Activated CD8-positive, alpha-beta T cell treated with anti-CD3 and anti-CD28 coated beads for 36 hours (primary cell): ENCODE results near the gene MICU1. TPM values are rescaled to one million over a fixed set of nuclear protein-coding genes. Genes with fewer than 3 reads are reported as not detected.
"Not testable (repeated sequence)": the region's sequence is repeated elsewhere in the genome, so short reads cannot be mapped to it uniquely, and the experiment has no call there.

ENCODE experiments used
- ATAC-seq: fragments of 200-7000 bp; cut with Tn5 transposase; one replicate; pipeline ENCODE4 v1.10.0; 2021; ENCODE audit warnings: mild to moderate bottlenecking, moderate library complexity
- CTCF ChIA-PET: fragments of 350-600 bp; sonication (Branson Sonifier 250); formaldehyde crosslinking; loops from one replicate; lab custom pipeline; 2021; ENCODE audit warnings: antibody characterized with exemption; lab: Charles Lee
- POLR2A ChIA-PET: fragments of 350-600 bp; sonication (Branson Sonifier 250); formaldehyde crosslinking; loops from one replicate; lab custom pipeline; 2021; ENCODE audit warnings: antibody characterized with exemption; lab: Charles Lee
- DNase-seq: peaks from one replicate; pipeline ENCODE4 v3.0.0-alpha.2; 2020
- H3K27ac Mint-ChIP-seq: one replicate; pipeline ENCODE4 v1.8.0; 2021; ENCODE audit warnings: mild to moderate bottlenecking, mixed read lengths
- H3K27me3 Mint-ChIP-seq: one replicate; pipeline ENCODE4 v1.8.0; 2021; ENCODE audit warnings: mixed read lengths
- H3K36me3 Mint-ChIP-seq: one replicate; pipeline ENCODE4 v1.8.0; 2021; ENCODE audit warnings: low read depth, mixed read lengths
- H3K4me1 Mint-ChIP-seq: one replicate; pipeline ENCODE4 v1.8.0; 2021; ENCODE audit warnings: low read depth, mixed read lengths
- H3K4me3 Mint-ChIP-seq: one replicate; pipeline ENCODE4 v1.8.0; 2021; ENCODE audit warnings: mild to moderate bottlenecking, moderate library complexity, mixed read lengths
- H3K9me3 Mint-ChIP-seq: one replicate; pipeline ENCODE4 v1.8.0; 2021; ENCODE audit warnings: mixed read lengths
- CTCF ChIP-seq: fragments of 200-600 bp; IDR thresholded peaks from one replicate; pipeline ENCODE4 v1.8.0; 2022; ENCODE audit warnings: antibody characterized with exemption, mild to moderate bottlenecking
- intact Hi-C: fragments of 100-400 bp; cut with micrococcal nuclease; formaldehyde crosslinking; loops from one replicate; pipeline ENCODE4 v1.10.0; 2022
- total RNA-seq, 2 experiments: library from RNA; stranded (reverse); gene quantifications; one replicate each; pipeline ENCODE4 v1.2.3, GENCODE V29; 2021

MICU1 gene
- total RNA-seq, 2 experiments from 2014 or later: 29.9 to 31.0 TPM

GRCh38 chr10:72407927-72408600 is 217.8 kb downstream of the MICU1 start:
- intact Hi-C loops: no loop called here
- ChIA-PET POLR2A (interaction anchor here (0.6 kb wide), 2 partner anchors 27 to 460 kb away, joined by 4 read pairs; no protein-coding TSS in a partner anchor), CTCF (no interaction called here)
- H3K36me3 Mint-ChIP-seq: peaks cover 5% of the 10 kb centered on the region
- H3K27ac Mint-ChIP-seq: no peak overlapping the region
- no peaks in the 10 kb centered on the region for H3K9me3 Mint-ChIP-seq
- no peaks in the 10 kb centered on the region for H3K27me3 Mint-ChIP-seq
- DNase-seq (no peak), ATAC-seq (no peak)
- TF ChIP-seq CTCF: no peak
- H3K4me3 Mint-ChIP-seq: no peak overlapping the region
- H3K4me1 Mint-ChIP-seq: no peaks in the 10 kb centered on the region

- ATAC-seq (no peak), DNase-seq (no peak)
- no peaks in the 10 kb centered on the region for H3K4me1 Mint-ChIP-seq
- peaks cover 5% of the 10 kb centered on the region for H3K36me3 Mint-ChIP-seq
- H3K27me3 Mint-ChIP-seq: no peaks in the 10 kb centered on the region
- H3K27ac Mint-ChIP-seq: no peak overlapping the region
- no peak overlapping the region for H3K4me3 Mint-ChIP-seq
- CTCF ChIA-PET: no interaction called here
- H3K9me3 Mint-ChIP-seq: no peaks in the 10 kb centered on the region
- intact Hi-C loops: no loop called here
- TF ChIP-seq CTCF: no peak
- POLR2A ChIA-PET: interaction anchor here (0.6 kb wide), 2 partner anchors 26 to 460 kb away, joined by 4 read pairs; no protein-coding TSS in a partner anchor
Measured at GRCh38 chr10:72407471-72407870, 218.4 kb downstream of the MICU1 start.

GRCh38 chr10:72395581-72395980 is 230.3 kb downstream of the MICU1 start:
- DNase-seq, H3K36me3 Mint-ChIP-seq, CTCF ChIA-PET: not testable (repeated sequence)

GRCh38 chr10:72392571-72392970 is 233.3 kb downstream of the MICU1 start:
- Mint-ChIP-seq H3K36me3 (peaks cover 2% of the 10 kb centered on the region), H3K4me1 (peaks cover 5% of the 10 kb centered on the region), H3K27ac (no peak overlapping the region), H3K27me3 (no peaks in the 10 kb centered on the region), H3K4me3 (no peak overlapping the region), H3K9me3 (no peaks in the 10 kb centered on the region)
- ChIA-PET CTCF (no interaction called here), POLR2A (no interaction called here)
- ATAC-seq (no peak), DNase-seq (no peak)
- intact Hi-C loops: no loop called here
- TF ChIP-seq CTCF: no peak

More at GRCh38 chr10:72395581-72395980, 230.3 kb downstream of the MICU1 start:
- H3K27ac Mint-ChIP-seq, ATAC-seq, H3K4me3 Mint-ChIP-seq, intact Hi-C loops, H3K4me1 Mint-ChIP-seq, POLR2A ChIA-PET, H3K9me3 Mint-ChIP-seq, H3K27me3 Mint-ChIP-seq: not testable (repeated sequence)

- Mint-ChIP-seq H3K27me3 (no peaks in the 10 kb centered on the region), H3K4me1 (peaks cover 5% of the 10 kb centered on the region), H3K36me3 (no peaks in the 10 kb centered on the region), H3K4me3 (no peak overlapping the region), H3K9me3 (no peaks in the 10 kb centered on the region), H3K27ac (no peak overlapping the region)
- CTCF ChIA-PET: no interaction called here
- no peak for ATAC-seq
- intact Hi-C loops: no loop called here
- no peak for TF ChIP-seq CTCF
- POLR2A ChIA-PET: interaction anchor here (0.6 kb wide), 1 partner anchor 130 kb away, joined by 3 read pairs; no protein-coding TSS in a partner anchor
- no peak for DNase-seq
Measured at GRCh38 chr10:72390764-72391163, 235.1 kb downstream of the MICU1 start.
